Measurements from ENCODE around the gene SGO2. TPM values are rescaled to one million over a fixed set of nuclear protein-coding genes. Genes with fewer than 3 reads are reported as not detected.

The SGO2 gene, protein sequence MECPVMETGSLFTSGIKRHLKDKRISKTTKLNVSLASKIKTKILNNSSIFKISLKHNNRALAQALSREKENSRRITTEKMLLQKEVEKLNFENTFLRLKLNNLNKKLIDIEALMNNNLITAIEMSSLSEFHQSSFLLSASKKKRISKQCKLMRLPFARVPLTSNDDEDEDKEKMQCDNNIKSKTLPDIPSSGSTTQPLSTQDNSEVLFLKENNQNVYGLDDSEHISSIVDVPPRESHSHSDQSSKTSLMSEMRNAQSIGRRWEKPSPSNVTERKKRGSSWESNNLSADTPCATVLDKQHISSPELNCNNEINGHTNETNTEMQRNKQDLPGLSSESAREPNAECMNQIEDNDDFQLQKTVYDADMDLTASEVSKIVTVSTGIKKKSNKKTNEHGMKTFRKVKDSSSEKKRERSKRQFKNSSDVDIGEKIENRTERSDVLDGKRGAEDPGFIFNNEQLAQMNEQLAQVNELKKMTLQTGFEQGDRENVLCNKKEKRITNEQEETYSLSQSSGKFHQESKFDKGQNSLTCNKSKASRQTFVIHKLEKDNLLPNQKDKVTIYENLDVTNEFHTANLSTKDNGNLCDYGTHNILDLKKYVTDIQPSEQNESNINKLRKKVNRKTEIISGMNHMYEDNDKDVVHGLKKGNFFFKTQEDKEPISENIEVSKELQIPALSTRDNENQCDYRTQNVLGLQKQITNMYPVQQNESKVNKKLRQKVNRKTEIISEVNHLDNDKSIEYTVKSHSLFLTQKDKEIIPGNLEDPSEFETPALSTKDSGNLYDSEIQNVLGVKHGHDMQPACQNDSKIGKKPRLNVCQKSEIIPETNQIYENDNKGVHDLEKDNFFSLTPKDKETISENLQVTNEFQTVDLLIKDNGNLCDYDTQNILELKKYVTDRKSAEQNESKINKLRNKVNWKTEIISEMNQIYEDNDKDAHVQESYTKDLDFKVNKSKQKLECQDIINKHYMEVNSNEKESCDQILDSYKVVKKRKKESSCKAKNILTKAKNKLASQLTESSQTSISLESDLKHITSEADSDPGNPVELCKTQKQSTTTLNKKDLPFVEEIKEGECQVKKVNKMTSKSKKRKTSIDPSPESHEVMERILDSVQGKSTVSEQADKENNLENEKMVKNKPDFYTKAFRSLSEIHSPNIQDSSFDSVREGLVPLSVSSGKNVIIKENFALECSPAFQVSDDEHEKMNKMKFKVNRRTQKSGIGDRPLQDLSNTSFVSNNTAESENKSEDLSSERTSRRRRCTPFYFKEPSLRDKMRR
- 10.8 to 14.6 TPM (median 12.1 TPM) in 5 replicates for total RNA-seq (2022; extraction: Qiagen RNA extraction)

GRCh38 chr2:200525882-200526651 lies at the start of gene SGO2:
Gene SGO2 (plus strand): TSS chr2:200526207. CDS start chr2:200532976, 6,769 bp downstream.

DNA sequence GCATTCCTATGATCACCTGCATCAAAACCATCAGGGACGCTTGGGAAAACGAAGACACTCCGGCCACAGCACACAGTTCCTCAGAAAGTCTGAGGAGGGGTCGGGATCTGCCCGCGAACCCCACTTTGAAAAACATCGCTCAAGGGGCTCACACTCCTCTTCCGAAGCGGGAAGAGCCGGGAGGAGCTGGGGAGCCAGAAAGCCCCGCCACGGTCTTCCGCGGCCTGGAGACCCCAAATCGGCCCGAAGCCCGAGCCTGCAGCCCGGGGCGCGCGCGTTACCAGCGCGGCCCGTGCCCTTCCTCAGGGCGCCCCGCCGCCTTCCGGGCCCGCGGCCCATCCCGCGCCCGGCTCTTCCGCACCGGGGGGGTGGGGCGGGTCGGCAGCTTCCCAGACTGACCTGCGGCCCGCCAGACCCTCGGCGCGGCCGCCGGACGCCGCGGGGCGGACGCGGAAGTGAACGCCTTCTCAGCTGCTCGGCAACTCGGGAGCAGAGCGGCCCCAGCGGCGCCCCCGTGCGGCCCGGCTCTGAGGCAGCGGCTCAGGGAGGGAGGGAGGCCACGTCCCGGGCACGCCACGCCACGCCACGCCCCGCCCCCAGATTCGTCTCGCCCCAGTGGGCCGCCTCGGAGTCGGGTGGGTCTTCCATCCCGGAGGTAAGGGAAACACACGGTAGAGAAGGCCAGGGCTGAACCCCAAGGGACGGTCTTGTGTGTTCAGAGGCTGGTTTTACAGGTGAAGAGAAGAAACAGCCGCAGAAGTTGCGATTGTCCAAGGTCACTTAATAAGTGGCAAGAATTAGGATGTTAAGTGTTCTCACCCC lies 16.2 kb upstream of the SGO2 start, which contains the start of gene KCTD18:
Gene KCTD18, minus strand, starts transcription at position 457 of the 822 bp plus-strand sequence. CDS start 3,052 bp downstream, outside the sequence.

GRCh38 chr2:200585730-200586643 lies 60.0 kb downstream of the SGO2 start, which contains the start of gene AOX1:
Gene AOX1 (plus strand): TSS chr2:200586014. CDS start chr2:200586109, 95 bp downstream.

Other genes with a start within 250 kb of the SGO2 start
- 119 to 129 TPM (median 124 TPM) in 5 replicates for gene SPATS2L, start 219.5 kb upstream of the SGO2 start, total RNA-seq (2022; extraction: Qiagen RNA extraction)
- 9.1 to 12.0 TPM (median 10.5 TPM) in 5 replicates for gene KCTD18, start 16.1 kb upstream of the SGO2 start, total RNA-seq (2022; extraction: Qiagen RNA extraction)
- gene AOX1, start 59.8 kb downstream of the SGO2 start, total RNA-seq (2022; extraction: Qiagen RNA extraction), result 4.6 to 8.3 TPM (median 5.3 TPM) in 5 replicates